H1 (cell line): Measurements from ENCODE around the gene PAOX. TPM values are rescaled to one million over a fixed set of nuclear protein-coding genes. Genes with fewer than 3 reads are reported as not detected.

Source experiments
- polyA plus RNA-seq, 7 experiments: library from polyadenylated mRNA; depleted of rRNA in 3 of 7; stranded (reverse) in 5 of 7; unstranded in 2 of 7; fragments of >200 nt in 5 of 7; fragments of 200-250 nt in 2 of 7; gene quantifications; 1 replicate in 5 of 7; 2 replicates in 1 of 7; 4 replicates in 1 of 7; pipeline versions ENCODE4 v1.2.1 to v1.2.3, GENCODE V29; 2011 to 2013; ENCODE audit warnings: missing spikeins in 2 of 7, mixed read lengths in 2 of 7
- total RNA-seq: library from RNA; stranded (reverse); fragmentation: NEBNext Ultra II Directional; extraction: Animal tissue kit (Norgen Biotek cat#: 25700); gene quantifications from 2 replicates; pipeline ENCODE4 v1.2.1, GENCODE V29; 2021
- TF ChIP-seq, protein P1 (sequence below): fragments of 300-600 bp; sonication (generic); IDR thresholded peaks from 2 replicates; pipeline ENCODE4 v1.7.1; 2012; ENCODE audit warnings: low read length, moderate library complexity, mild to moderate bottlenecking, inconsistent platforms; ENCODE audit not compliant: insufficient replicate concordance

Gene PAOX
- total and polyA plus RNA-seq, 2 of the 8 experiments (the other 6 are each of a cell fraction or from before 2014, with no cell fraction given), result 3.7 to 4.3 TPM

DNA sequence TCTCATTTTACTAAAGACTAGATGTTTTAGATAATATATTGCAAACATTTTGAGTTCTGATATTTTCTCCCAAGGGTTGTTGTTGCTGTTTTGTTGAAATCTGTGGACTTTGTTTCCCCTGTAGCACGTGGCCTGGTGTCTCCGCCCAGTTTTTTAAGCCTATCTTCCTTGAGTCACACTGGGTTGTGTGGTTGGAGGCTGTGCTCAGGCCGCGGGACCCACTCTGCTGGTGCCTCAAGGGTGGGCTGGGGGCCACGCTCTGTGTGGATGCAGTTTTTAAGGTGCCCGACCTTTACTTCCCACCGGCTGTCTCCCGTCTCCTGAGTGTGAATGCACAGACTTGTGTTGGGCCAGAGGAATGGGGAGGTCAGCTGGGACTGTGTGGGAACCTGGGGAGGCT lies 36.1 kb upstream of the PAOX start (continued):
- TF ChIP-seq, protein P1, sequence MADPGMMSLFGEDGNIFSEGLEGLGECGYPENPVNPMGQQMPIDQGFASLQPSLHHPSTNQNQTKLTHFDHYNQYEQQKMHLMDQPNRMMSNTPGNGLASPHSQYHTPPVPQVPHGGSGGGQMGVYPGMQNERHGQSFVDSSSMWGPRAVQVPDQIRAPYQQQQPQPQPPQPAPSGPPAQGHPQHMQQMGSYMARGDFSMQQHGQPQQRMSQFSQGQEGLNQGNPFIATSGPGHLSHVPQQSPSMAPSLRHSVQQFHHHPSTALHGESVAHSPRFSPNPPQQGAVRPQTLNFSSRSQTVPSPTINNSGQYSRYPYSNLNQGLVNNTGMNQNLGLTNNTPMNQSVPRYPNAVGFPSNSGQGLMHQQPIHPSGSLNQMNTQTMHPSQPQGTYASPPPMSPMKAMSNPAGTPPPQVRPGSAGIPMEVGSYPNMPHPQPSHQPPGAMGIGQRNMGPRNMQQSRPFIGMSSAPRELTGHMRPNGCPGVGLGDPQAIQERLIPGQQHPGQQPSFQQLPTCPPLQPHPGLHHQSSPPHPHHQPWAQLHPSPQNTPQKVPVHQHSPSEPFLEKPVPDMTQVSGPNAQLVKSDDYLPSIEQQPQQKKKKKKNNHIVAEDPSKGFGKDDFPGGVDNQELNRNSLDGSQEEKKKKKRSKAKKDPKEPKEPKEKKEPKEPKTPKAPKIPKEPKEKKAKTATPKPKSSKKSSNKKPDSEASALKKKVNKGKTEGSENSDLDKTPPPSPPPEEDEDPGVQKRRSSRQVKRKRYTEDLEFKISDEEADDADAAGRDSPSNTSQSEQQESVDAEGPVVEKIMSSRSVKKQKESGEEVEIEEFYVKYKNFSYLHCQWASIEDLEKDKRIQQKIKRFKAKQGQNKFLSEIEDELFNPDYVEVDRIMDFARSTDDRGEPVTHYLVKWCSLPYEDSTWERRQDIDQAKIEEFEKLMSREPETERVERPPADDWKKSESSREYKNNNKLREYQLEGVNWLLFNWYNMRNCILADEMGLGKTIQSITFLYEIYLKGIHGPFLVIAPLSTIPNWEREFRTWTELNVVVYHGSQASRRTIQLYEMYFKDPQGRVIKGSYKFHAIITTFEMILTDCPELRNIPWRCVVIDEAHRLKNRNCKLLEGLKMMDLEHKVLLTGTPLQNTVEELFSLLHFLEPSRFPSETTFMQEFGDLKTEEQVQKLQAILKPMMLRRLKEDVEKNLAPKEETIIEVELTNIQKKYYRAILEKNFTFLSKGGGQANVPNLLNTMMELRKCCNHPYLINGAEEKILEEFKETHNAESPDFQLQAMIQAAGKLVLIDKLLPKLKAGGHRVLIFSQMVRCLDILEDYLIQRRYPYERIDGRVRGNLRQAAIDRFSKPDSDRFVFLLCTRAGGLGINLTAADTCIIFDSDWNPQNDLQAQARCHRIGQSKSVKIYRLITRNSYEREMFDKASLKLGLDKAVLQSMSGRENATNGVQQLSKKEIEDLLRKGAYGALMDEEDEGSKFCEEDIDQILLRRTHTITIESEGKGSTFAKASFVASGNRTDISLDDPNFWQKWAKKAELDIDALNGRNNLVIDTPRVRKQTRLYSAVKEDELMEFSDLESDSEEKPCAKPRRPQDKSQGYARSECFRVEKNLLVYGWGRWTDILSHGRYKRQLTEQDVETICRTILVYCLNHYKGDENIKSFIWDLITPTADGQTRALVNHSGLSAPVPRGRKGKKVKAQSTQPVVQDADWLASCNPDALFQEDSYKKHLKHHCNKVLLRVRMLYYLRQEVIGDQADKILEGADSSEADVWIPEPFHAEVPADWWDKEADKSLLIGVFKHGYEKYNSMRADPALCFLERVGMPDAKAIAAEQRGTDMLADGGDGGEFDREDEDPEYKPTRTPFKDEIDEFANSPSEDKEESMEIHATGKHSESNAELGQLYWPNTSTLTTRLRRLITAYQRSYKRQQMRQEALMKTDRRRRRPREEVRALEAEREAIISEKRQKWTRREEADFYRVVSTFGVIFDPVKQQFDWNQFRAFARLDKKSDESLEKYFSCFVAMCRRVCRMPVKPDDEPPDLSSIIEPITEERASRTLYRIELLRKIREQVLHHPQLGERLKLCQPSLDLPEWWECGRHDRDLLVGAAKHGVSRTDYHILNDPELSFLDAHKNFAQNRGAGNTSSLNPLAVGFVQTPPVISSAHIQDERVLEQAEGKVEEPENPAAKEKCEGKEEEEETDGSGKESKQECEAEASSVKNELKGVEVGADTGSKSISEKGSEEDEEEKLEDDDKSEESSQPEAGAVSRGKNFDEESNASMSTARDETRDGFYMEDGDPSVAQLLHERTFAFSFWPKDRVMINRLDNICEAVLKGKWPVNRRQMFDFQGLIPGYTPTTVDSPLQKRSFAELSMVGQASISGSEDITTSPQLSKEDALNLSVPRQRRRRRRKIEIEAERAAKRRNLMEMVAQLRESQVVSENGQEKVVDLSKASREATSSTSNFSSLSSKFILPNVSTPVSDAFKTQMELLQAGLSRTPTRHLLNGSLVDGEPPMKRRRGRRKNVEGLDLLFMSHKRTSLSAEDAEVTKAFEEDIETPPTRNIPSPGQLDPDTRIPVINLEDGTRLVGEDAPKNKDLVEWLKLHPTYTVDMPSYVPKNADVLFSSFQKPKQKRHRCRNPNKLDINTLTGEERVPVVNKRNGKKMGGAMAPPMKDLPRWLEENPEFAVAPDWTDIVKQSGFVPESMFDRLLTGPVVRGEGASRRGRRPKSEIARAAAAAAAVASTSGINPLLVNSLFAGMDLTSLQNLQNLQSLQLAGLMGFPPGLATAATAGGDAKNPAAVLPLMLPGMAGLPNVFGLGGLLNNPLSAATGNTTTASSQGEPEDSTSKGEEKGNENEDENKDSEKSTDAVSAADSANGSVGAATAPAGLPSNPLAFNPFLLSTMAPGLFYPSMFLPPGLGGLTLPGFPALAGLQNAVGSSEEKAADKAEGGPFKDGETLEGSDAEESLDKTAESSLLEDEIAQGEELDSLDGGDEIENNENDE, result no peak
